K562 (cell line): ENCODE data around the gene FUT6. TPM values are rescaled to one million over a fixed set of nuclear protein-coding genes. Genes with fewer than 3 reads are reported as not detected.
A peak's percentile ranks its signal among the peaks of the same experiment; 100 is the strongest.

Experiments
- BDP1 ChIP-seq: IDR thresholded peaks from 3 replicates; pipeline ENCODE4 v1.6.1; 2011; ENCODE audit not compliant: insufficient read length, insufficient read depth
- BRD4 ChIP-seq: fragments of 200-600 bp; sonication (generic); IDR thresholded peaks from 2 replicates; pipeline ENCODE4 v1.6.1; 2017; ENCODE audit warnings: inconsistent platforms
- CXXC5 ChIP-seq: fragments of 250-450 bp; sonication (Bioruptor Pico); IDR thresholded peaks from 2 replicates; pipeline ENCODE4 v1.8.0; 2022; ENCODE audit warnings: inconsistent platforms, mild to moderate bottlenecking, moderate library complexity
- ETV6 ChIP-seq, 3 experiments: fragments of 150-350 bp in 1 of 3; sonication (generic) in 1 of 3; formaldehyde crosslinking in 1 of 3; IDR thresholded peaks; 2 replicates each; pipeline versions ENCODE4 v1.6.1 to v1.8.0; 2014 to 2022; ENCODE audit warnings: borderline replicate concordance in 2 of 3, low read depth in 2 of 3, antibody characterized with exemption in 1 of 3, low read length in 1 of 3, mild to moderate bottlenecking in 1 of 3, missing genetic modification reagents in 1 of 3
- FOXP4 ChIP-seq: sonication (generic); formaldehyde crosslinking; IDR thresholded peaks from 2 replicates; pipeline ENCODE4 v1.8.0; 2022; ENCODE audit warnings: mild to moderate bottlenecking, missing genetic modification reagents, borderline replicate concordance
- GTF2A2 ChIP-seq: IDR thresholded peaks from 2 replicates; pipeline ENCODE4 v1.6.1; 2016; ENCODE audit warnings: mild to moderate bottlenecking, missing genetic modification characterization, missing compliant biosample characterization
- HMG20A ChIP-seq: fragments of 450-650 bp; formaldehyde crosslinking; conservative IDR thresholded peaks from 2 replicates; pipeline ENCODE4 v1.4.0; 2020; ENCODE audit warnings: mild to moderate bottlenecking, mixed read lengths
- HSF4 ChIP-seq: fragments of 250-450 bp; sonication (Bioruptor Pico); IDR thresholded peaks from 2 replicates; pipeline ENCODE4 v2.1.2; 2022; ENCODE audit warnings: mild to moderate bottlenecking, moderate library complexity, borderline replicate concordance
- JUND ChIP-seq, 2 experiments: IDR thresholded peaks; 2 replicates in 1 of 2; 3 replicates in 1 of 2; pipeline ENCODE4 v1.6.1; 2011; ENCODE audit warnings: borderline replicate concordance in 2 of 2, low read depth in 2 of 2, low read length in 2 of 2, improper control_type of control experiment in 1 of 2, missing biosample characterization in 1 of 2, missing genetic modification characterization in 1 of 2, missing genetic modification reagents in 1 of 2
- KAT2B ChIP-seq: IDR thresholded peaks from one replicate; pipeline ENCODE4 v1.6.1; 2012; ENCODE audit warnings: low read depth, mild to moderate bottlenecking, control low read depth, inconsistent platforms, low read length, moderate library complexity
- KLF6 ChIP-seq: fragments of 250-450 bp; sonication (Bioruptor Pico); IDR thresholded peaks from 2 replicates; pipeline ENCODE4 v1.4.0; 2020; ENCODE audit warnings: mild to moderate bottlenecking, moderate library complexity, borderline replicate concordance
- PREB ChIP-seq: sonication (generic); formaldehyde crosslinking; IDR thresholded peaks from 2 replicates; pipeline ENCODE4 v1.8.1; 2023; ENCODE audit warnings: mild to moderate bottlenecking, missing genetic modification reagents
- PRMT5 ChIP-seq: sonication (generic); formaldehyde crosslinking; IDR thresholded peaks from 2 replicates; pipeline ENCODE4 v1.5.0; 2020; ENCODE audit warnings: missing genetic modification reagents
- RFX7 ChIP-seq: fragments of 250-450 bp; sonication (Bioruptor Pico); IDR thresholded peaks from 2 replicates; pipeline ENCODE4 v1.5.1; 2021; ENCODE audit warnings: mild to moderate bottlenecking
- RUNX1 ChIP-seq: sonication (generic); IDR thresholded peaks from 2 replicates; pipeline ENCODE4 v1.6.1; 2016; ENCODE audit warnings: antibody characterized with exemption, low read depth
- SMAD1 ChIP-seq: fragments of 150-350 bp; IDR thresholded peaks from 2 replicates; pipeline ENCODE4 v1.6.1; 2014; ENCODE audit warnings: low read length, low read depth; ENCODE audit not compliant: partially characterized antibody
- SMARCE1 ChIP-seq: fragments of 450-650 bp; IDR thresholded peaks from 2 replicates; pipeline ENCODE4 v1.7.1; 2016; ENCODE audit warnings: mild to moderate bottlenecking
- SUPT5H ChIP-seq: fragments of 450-650 bp; IDR thresholded peaks from 2 replicates; pipeline ENCODE4 v1.6.1; 2016
- TEAD1 ChIP-seq, 2 experiments: fragments of 450-650 bp in 1 of 2; sonication (generic) in 1 of 2; formaldehyde crosslinking; IDR thresholded peaks; 2 replicates each; pipeline versions ENCODE4 v1.4.0 to v1.8.0; 2020 to 2022; ENCODE audit warnings: mild to moderate bottlenecking in 2 of 2, missing genetic modification reagents in 1 of 2
- TGIF2 ChIP-seq: sonication (generic); formaldehyde crosslinking; IDR thresholded peaks from 2 replicates; pipeline ENCODE4 v1.8.1; 2022; ENCODE audit warnings: mild to moderate bottlenecking, missing genetic modification reagents, moderate library complexity
- ZNF121 ChIP-seq: sonication (generic); formaldehyde crosslinking; conservative IDR thresholded peaks from 2 replicates; pipeline ENCODE4 v1.8.0; 2022; ENCODE audit warnings: missing genetic modification reagents
- ZNF224 ChIP-seq: sonication (generic); formaldehyde crosslinking; IDR thresholded peaks from 2 replicates; pipeline ENCODE4 v1.8.0; 2022; ENCODE audit warnings: mild to moderate bottlenecking, missing genetic modification reagents
- ZNF512 ChIP-seq: IDR thresholded peaks from 2 replicates; pipeline ENCODE4 v1.6.1; 2016; ENCODE audit warnings: missing genetic modification characterization, missing compliant biosample characterization
- ZNF707 ChIP-seq: fragments of 250-450 bp; sonication (Bioruptor Pico); conservative IDR thresholded peaks from 2 replicates; pipeline ENCODE4 v1.8.0; 2022; ENCODE audit warnings: inconsistent platforms, mild to moderate bottlenecking, moderate library complexity
- polyA plus RNA-seq, 8 experiments: library from polyadenylated mRNA; depleted of rRNA in 4 of 8; stranded (reverse) in 5 of 8; unstranded in 3 of 8; fragments of >200 nt; fragmentation: Nextera tagmentation in 2 of 8; fragmentation: Illumina TruSeq in 1 of 8; extraction: Ambion mirVana in 2 of 8; extraction: Trizol in 1 of 8; gene quantifications; 2 replicates each; pipeline versions ENCODE4 v1.2.1 to v1.2.3, GENCODE V29; 2011 to 2014; ENCODE audit warnings: inconsistent platforms in 1 of 8, missing spikeins in 1 of 8
- total RNA-seq, 7 experiments: library from RNA; depleted of rRNA in 6 of 7; stranded (reverse); fragments of >200 nt in 6 of 7; fragmentation: Illumina TruSeq in 2 of 7; extraction: Trizol in 2 of 7; gene quantifications; 2 replicates each; pipeline versions ENCODE4 v1.2.1 to v1.2.3, GENCODE V29; 2011 to 2021; ENCODE audit warnings: low replicate concordance in 1 of 7

The FUT6 gene
- total and polyA plus RNA-seq, 9 of the 15 experiments (the other 6 are each of a cell fraction or from before 2014, with no cell fraction given), result 0.04 TPM; not detected in 8

GRCh38 chr19:5827891-5828660 is 11.4 kb downstream of the FUT6 start (continued):
- peak; percentile 98 for TF ChIP-seq JUND (IDR thresholded peaks at IDR 0.05; ENCODE audit: borderline replicate concordance, low read depth, low read length)
- peak; percentile 93; the same call in 2 of the 3 replicates for TF ChIP-seq JUND (tag; IDR thresholded peaks at IDR 0.05; ENCODE audit: borderline replicate concordance, low read depth, low read length)
- TF ChIP-seq FOXP4 (CRISPR knock-in tag), result no peak
- no peak; the same call in 1 of the 2 replicates for TF ChIP-seq TGIF2 (CRISPR knock-in tag)
- peak; percentile 90 for TF ChIP-seq SMARCE1
- no peak for TF ChIP-seq PREB (CRISPR knock-in tag)
- peak; percentile 91 for TF ChIP-seq CXXC5 (CRISPR knock-in tag)
- no peak for TF ChIP-seq RUNX1
- TF ChIP-seq SMAD1, result peak; percentile 71
- TF ChIP-seq SUPT5H, result peak; percentile 99
- TF ChIP-seq ZNF121 (CRISPR knock-in tag), result no peak
- TF ChIP-seq BRD4, result no peak
- no peak for TF ChIP-seq HSF4 (CRISPR knock-in tag)
- TF ChIP-seq HMG20A, result no peak
- TF ChIP-seq KLF6 (CRISPR knock-in tag), result no peak; the same call in 1 of the 2 replicates
- TF ChIP-seq ZNF707 (CRISPR knock-in tag), result no peak
- TF ChIP-seq GTF2A2 (tag), result no peak
- peak in 1 of 2 experiments; percentile 86; a peak in 1 of 4 replicates for TF ChIP-seq TEAD1 (CRISPR knock-in tag; IDR thresholded peaks at IDR 0.05)
- no peak for TF ChIP-seq PRMT5 (CRISPR knock-in tag)
- no peak for TF ChIP-seq KAT2B
- no peak for TF ChIP-seq ETV6 (IDR thresholded peaks at IDR 0.05; ENCODE audit: borderline replicate concordance in 1 of 2, low read depth in 2 of 2, low read length in 1 of 2)
- TF ChIP-seq ETV6 (CRISPR knock-in tag; IDR thresholded peaks at IDR 0.05; ENCODE audit: borderline replicate concordance), result no peak
- no peak for TF ChIP-seq RFX7 (CRISPR knock-in tag)
- no peak for TF ChIP-seq ZNF512
- TF ChIP-seq BDP1, result no peak
- TF ChIP-seq ZNF224 (CRISPR knock-in tag), result no peak
